ENCODE measurements around the gene FAM3D.
A peak's percentile ranks its signal among the peaks of the same experiment; 100 is the strongest.

The FAM3D gene

DNA sequence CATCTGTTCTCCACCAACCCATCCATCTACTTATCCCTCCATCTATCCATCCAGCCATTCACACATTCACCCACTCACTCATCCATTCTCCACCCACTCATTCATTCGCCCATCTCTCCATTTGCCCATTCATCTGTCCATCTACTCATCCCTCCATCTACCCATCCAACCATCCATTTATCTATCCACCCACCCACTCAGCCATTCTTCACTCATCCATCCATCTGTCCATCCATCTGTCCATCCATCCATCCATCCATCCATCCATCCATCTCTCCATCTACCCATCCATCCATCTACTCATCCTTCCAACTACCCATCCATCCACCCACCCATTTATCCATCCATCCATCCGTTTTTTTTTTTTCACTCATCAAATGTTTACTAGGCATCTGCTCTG lies 13.9 kb downstream of the FAM3D start:
- DNase-seq, result no peak

GRCh38 chr3:58651276-58651675 lies 15.3 kb downstream of the FAM3D start:
- no peak for DNase-seq

DNA sequence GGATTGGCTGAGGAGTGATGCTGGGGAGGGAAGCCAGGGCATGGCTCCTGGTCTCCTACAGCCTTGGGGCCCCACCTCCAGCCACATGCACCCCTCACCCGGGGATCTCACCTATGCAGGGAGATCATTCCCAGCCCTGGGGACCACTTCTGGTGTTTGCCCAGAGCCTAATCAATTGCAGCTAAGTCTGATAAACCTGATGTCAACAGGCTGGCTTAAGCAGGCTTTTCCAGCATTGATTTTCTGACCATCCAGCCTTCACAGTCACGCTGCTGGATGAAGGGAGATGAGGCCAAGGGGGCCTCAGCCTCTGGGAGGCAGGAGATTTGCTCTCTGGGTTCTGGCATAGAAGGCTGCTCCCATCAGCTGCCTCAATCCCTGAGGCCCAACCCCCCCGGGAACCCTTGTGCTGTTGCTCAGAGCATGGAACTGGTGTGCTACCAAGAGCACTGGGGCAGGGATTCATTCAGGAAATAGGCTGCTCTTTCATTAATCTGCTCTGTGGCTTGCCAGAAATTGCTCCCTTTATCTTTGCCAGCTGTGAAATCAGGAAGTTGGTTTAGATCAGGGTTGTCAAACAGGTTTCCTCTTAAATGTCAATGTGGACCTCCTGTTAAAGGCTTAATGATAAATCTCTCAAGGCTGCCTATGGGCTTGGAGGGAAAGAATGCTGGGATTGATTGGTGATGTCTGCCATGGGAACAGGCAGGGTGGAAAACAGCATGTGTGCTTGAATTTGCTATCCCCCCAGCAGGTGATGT lies 19.0 kb downstream of the FAM3D start:
- no peak for DNase-seq

GRCh38 chr3:58646503-58646902 lies 20.1 kb downstream of the FAM3D start:
- no peak for DNase-seq

- DNase-seq, result no peak
These were observed 20.8 kb downstream of the FAM3D start for GRCh38 chr3:58645726-58646125.

DNA sequence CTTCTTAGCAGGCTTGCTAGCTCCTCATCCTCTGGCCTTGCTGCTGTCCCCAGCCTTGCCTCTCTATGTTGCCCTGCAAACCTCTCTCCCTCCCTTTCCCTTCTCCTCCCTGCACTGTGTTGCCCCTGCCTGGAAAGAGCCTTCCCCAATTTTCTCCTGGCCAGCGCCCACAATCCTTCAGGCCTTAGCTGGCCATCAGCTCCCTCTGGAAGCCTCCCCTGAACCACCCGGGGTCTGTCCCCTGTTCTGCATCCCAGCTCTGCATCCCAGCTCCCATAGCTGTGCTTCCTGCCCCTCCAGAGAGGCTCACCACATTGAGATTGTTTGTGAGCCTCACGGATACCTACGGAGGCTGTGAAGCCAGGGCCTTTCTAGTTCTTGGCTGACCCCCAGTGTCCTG lies 23.7 kb downstream of the FAM3D start:
- DNase-seq, result no peak

GRCh38 chr3:58640700-58641372 lies 25.7 kb downstream of the FAM3D start:
- DNase-seq, result no peak

GRCh38 chr3:58639842-58640241 lies 26.7 kb downstream of the FAM3D start:
- DNase-seq, result no peak

DNA sequence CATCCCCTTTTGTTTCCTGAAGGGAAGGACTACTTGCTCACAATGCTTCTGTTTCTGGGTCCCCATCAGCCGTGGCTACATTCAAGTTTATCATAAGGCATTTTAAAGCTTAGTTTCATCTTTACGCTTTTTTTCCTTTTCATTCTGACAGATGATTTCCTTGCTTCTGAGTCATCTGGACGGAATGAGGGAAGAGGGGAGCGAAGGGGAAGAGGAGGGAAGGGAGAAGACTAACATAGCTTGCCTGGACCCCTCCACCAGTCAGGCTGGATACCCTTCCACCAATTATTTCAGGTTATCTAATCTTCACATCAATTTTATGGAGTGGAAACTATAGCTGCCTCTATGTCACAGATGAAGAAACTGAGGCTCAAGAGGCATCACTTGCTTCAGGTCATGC lies 27.6 kb downstream of the FAM3D start:
- DNase-seq, result no peak

DNA sequence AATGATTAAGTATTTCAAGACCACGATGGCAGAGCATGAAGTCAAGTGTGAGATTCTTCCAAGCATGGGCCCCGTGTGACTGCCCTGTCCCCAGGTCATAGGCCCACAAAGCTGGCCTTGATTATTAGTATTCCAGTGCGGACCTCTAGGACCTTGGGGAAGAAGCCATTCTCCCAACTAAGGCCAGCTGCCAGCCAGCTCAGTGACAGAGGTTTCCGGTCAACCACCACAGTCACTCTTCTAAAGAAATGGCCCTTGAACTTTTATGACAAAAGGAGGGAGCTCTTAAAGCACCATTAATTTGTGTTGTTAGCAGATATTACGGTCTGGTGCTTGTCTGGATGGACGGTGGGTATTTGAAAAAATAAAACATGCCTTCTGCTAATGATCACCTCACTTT lies 28.0 kb downstream of the FAM3D start:
- no peak for DNase-seq

- DNase-seq, result no peak
These were observed 29.1 kb downstream of the FAM3D start for GRCh38 chr3:58637509-58637908.

GRCh38 chr3:58635371-58636285 lies 30.9 kb downstream of the FAM3D start:
- no peak for DNase-seq

DNA sequence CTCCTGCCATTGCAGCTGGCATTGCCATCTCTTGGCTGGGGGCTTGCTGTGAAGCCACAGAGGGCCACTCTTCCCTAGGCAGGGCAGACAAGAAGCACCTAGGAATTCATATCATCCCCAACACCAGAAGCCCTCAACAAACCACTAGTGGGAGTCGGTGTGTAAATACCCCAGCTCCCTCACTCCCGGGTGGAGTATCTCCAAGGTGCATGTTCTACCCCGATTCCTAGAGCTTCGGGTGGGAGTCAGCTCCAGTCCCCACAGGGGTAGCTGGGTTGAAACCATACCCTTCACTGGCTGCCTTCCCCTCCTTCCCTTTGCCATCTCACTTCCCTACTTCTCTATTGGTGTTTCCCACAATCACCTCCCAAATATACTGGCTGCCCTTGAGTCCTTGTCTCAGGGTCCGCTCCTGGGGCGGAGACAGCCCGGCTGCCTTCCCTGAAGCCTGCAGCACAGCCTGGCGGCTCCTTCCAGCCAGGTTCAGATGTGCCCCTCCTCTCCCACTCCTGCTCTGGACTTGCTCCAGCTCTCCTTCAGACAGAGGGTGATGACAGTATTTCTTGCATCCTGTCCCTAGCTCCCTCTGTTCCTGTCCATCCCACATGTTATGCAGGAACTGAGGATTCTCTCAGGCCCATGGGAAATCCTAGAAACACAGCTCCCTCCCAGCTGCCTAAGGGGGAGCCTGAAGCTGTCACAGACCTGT lies 33.3 kb downstream of the FAM3D start:
- no peak for DNase-seq

DNA sequence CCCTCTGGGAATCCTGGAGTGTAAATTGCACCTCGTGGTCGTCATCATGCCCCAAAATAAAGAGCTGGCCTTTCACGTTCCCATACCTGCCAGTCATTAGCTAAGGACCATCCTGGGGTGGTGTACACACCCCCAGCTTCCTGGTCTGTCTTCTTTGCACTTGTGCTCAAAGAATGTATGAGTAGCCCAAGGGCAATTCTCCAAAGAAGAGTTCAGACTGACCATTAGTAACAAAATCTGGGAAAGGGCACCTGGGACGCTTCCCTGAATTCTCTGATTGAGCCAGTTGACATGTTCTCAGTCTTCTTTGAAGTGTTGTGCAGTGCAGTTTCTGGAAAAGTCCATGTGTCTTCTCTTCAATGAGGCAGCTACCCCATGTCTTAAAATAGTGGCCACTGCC lies 34.8 kb downstream of the FAM3D start:
- DNase-seq, result no peak

- DNase-seq, result no peak
These were observed 35.9 kb downstream of the FAM3D start for GRCh38 chr3:58630710-58631092.

DNA sequence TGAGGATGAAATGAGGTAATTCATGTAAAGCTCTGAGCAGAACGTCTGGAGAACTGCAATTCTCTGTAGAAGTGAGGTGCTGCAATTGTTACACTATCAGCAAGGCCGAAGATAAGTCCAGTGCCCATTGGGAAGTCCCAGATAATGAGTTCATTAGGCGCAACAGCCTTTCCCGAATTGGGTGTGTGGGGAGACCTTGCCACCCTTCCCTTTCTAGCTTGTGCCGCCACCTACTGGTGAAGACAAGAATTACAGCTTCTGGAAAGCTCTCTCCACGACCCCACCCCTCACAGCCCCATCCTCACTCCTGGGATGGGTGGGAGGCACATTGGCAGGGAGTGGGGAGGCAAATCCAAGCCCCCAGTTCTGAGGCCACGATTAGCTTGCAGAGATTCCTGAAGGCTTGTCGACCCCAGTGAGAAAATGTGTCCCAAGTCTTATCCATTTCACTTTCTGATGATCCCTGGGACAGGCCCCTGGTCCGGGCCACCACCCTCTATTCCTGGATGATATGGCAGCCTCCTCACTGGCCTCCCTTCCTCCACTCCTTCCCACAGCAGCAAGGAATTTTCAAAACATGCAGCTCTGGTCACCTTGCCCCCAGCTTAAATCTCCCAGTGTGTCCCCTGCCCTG lies 36.4 kb downstream of the FAM3D start:
- peak; percentile 3 for DNase-seq

GRCh38 chr3:58629629-58630028 lies 36.9 kb downstream of the FAM3D start:
- DNase-seq, result no peak

DNA sequence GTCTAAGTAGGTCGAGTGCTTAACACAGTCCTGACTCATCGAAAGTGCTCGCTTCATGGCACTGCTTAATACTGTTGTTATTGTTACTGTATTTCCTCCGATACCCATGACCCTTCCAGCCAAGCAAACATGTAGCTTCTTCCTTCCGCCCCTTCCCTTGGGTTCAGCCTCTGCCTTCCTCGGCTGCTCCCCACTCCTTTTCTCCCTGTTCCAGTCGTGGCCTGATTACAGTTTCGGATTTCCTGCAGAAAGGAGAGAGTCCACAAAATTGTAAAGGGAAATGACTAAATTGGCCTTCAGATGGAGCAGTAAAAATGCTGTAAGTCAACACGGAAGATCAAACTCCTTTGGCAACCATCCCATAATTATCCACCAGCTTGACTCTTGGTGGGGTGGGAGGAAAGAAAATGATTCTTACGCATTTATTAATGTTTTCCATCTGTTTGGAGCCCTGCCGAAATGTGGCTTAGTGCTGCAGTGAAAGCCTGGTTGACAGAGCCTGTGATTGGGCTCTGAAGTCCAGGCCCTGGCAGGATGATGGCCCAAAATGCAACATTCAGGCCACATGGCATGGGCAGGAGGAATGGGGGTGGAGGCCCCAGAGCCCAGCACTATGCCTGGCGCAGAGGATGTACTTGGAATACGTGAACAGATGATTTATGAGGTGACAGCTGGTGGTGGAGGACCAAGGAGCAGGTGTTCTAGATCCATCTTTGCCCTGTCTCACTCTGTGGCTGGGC lies 37.6 kb downstream of the FAM3D start:
- no peak for DNase-seq

GRCh38 chr3:58627941-58628340 lies 38.6 kb downstream of the FAM3D start:
- no peak for DNase-seq

- DNase-seq, result no peak
These were observed 39.0 kb downstream of the FAM3D start for GRCh38 chr3:58627570-58627885.

GRCh38 chr3:58626841-58627569 lies 39.6 kb downstream of the FAM3D start:
- DNase-seq, result no peak
